ENCODE measurements around the gene POPDC3.

GRCh38 chr6:105210932-105211531 lies 31.2 kb upstream of the POPDC3 start:
- TF ChIP-seq CTCF (IDR thresholded peaks at IDR 0.05), result no peak
- no peak for TF ChIP-seq POLR2A (IDR thresholded peaks at IDR 0.05)
- TF ChIP-seq POLR2AphosphoS5 (IDR thresholded peaks at IDR 0.05), result no peak

All from stomach (tissue), 4 donors.